IMR-90 (cell line): ENCODE measurements around the gene RRP9. TPM values are rescaled to one million over a fixed set of nuclear protein-coding genes. Genes with fewer than 3 reads are reported as not detected.

Source experiments
- ATAC-seq: fragments of 200-7000 bp; cut with Tn5 transposase; 2 replicates; pipeline ENCODE4 v1.9.1; 2020; ENCODE audit warnings: low read depth, mild to moderate bottlenecking, moderate library complexity
- BruUV-seq: library from RNA; stranded (reverse); fragments of 400-500 nt; replicated peaks from 2 replicates; lab custom pipeline; 2021; lab: Mats Ljungman, UMichigan
- CTCF ChIA-PET: fragments of 300-600 bp; formaldehyde crosslinking; extraction: SDS; loops from one replicate; lab custom pipeline; 2021; ENCODE audit warnings: antibody characterized with exemption; lab: Yijun Ruan, JAX
- POLR2A ChIA-PET: fragments of 300-600 bp; sonication (Branson Sonifier 250); formaldehyde crosslinking; loops from one replicate; lab custom pipeline; 2022; ENCODE audit warnings: antibody characterized with exemption; ENCODE audit not compliant: unreplicated experiment; lab: Charles Lee
- DNase-seq: peaks from one replicate; pipeline ENCODE4 v3.0.0; 2013
- H2AFZ ChIP-seq: replicated peaks from 2 replicates; pipeline ENCODE3; 2013; ENCODE audit warnings: low read length, mild to moderate bottlenecking; ENCODE audit not compliant: poor library complexity
- H2AK5ac ChIP-seq: 2 replicates; pipeline ENCODE4 v1.6.1; 2013; ENCODE audit warnings: low read depth, low read length, inconsistent platforms
- H2AK9ac ChIP-seq: replicated peaks from 2 replicates; pipeline ENCODE3; 2013; ENCODE audit warnings: mild to moderate bottlenecking, low read depth, low read length, moderate library complexity; ENCODE audit not compliant: poor library complexity
- H2BK120ac ChIP-seq: 2 replicates; pipeline ENCODE4 v1.6.1; 2013; ENCODE audit warnings: low read depth, low read length, inconsistent platforms
- H2BK15ac ChIP-seq: 3 replicates; pipeline ENCODE4 v1.6.1; 2013; ENCODE audit warnings: low read depth, low read length, inconsistent platforms
- H2BK20ac ChIP-seq: 2 replicates; pipeline ENCODE4 v1.6.1; 2013; ENCODE audit warnings: low read depth, mild to moderate bottlenecking, inconsistent platforms, low read length, moderate library complexity
- H2BK5ac ChIP-seq: 2 replicates; pipeline ENCODE4 v1.6.1; 2013; ENCODE audit warnings: mild to moderate bottlenecking, low read depth, low read length, inconsistent platforms; ENCODE audit not compliant: poor library complexity, severe bottlenecking
- H3K14ac ChIP-seq: replicated peaks from 2 replicates; pipeline ENCODE4 v1.6.1; 2013; ENCODE audit warnings: low read depth, low read length, inconsistent platforms
- H3K18ac ChIP-seq: 2 replicates; pipeline ENCODE4 v1.6.1; 2013; ENCODE audit warnings: low read depth, low read length, control low read depth
- H3K23ac ChIP-seq: 2 replicates; pipeline ENCODE4 v1.6.1; 2013; ENCODE audit warnings: low read depth, low read length, inconsistent platforms
- H3K27ac ChIP-seq: 2 replicates; pipeline ENCODE4 v1.5.1; 2013; ENCODE audit warnings: mild to moderate bottlenecking, control low read depth, low read length; ENCODE audit not compliant: insufficient read depth
- H3K27me3 ChIP-seq: 2 replicates; pipeline ENCODE4 v1.6.1; 2013; ENCODE audit warnings: low read length; ENCODE audit not compliant: control insufficient read depth, insufficient read depth
- H3K36me3 ChIP-seq: 2 replicates; pipeline ENCODE4 v1.6.1; 2013; ENCODE audit warnings: low read length, mixed read lengths; ENCODE audit not compliant: control insufficient read depth, insufficient read depth
- H3K4ac ChIP-seq: 2 replicates; pipeline ENCODE4 v1.6.1; 2013; ENCODE audit warnings: low read depth, low read length, inconsistent platforms
- H3K4me1 ChIP-seq: 2 replicates; pipeline ENCODE4 v1.6.1; 2013; ENCODE audit warnings: low read length, mixed read lengths; ENCODE audit not compliant: control insufficient read depth, insufficient read depth
- H3K4me2 ChIP-seq: 2 replicates; pipeline ENCODE4 v1.6.1; 2013; ENCODE audit warnings: low read depth, mild to moderate bottlenecking, control low read depth, low read length, moderate library complexity
- H3K4me3 ChIP-seq: 2 replicates; pipeline ENCODE4 v1.5.1; 2013; ENCODE audit warnings: low read depth, mild to moderate bottlenecking, control low read depth, low read length, moderate library complexity; ENCODE audit not compliant: insufficient read depth
- H3K56ac ChIP-seq: 2 replicates; pipeline ENCODE4 v1.6.1; 2013; ENCODE audit warnings: low read length, inconsistent platforms; ENCODE audit not compliant: insufficient read depth; ENCODE audit errors: extremely low read depth
- H3K79me1 ChIP-seq, 2 experiments: 2 replicates each; pipeline ENCODE4 v1.6.1; 2013; ENCODE audit warnings: low read length in 2 of 2, inconsistent platforms in 1 of 2, low read depth in 1 of 2
- H3K9ac ChIP-seq: 2 replicates; pipeline ENCODE4 v1.6.1; 2013; ENCODE audit warnings: low read depth, low read length, control low read depth
- H3K9me1 ChIP-seq: 2 replicates; pipeline ENCODE4 v1.6.1; 2013; ENCODE audit warnings: low read length, inconsistent platforms; ENCODE audit not compliant: insufficient read depth
- H3K9me3 ChIP-seq: 2 replicates; pipeline ENCODE4 v1.6.1; 2013; ENCODE audit warnings: low read length; ENCODE audit not compliant: control insufficient read depth, insufficient read depth
- H4K20me1 ChIP-seq: 2 replicates; pipeline ENCODE4 v1.6.1; 2013; ENCODE audit warnings: low read length, inconsistent platforms; ENCODE audit not compliant: insufficient read depth
- H4K5ac ChIP-seq: 2 replicates; pipeline ENCODE4 v1.6.1; 2013; ENCODE audit warnings: mild to moderate bottlenecking, low read depth, low read length, control low read depth
- H4K8ac ChIP-seq, 2 experiments: 2 replicates each; pipeline ENCODE4 v1.6.1; 2013; ENCODE audit warnings: low read depth in 2 of 2, low read length in 2 of 2, control low read depth in 1 of 2, inconsistent platforms in 1 of 2
- H4K91ac ChIP-seq: 2 replicates; pipeline ENCODE4 v1.6.1; 2013; ENCODE audit warnings: low read depth, low read length, inconsistent platforms; ENCODE audit not compliant: insufficient read depth
- CEBPB ChIP-seq: IDR thresholded peaks from 2 replicates; pipeline ENCODE4 v1.6.1; 2012; ENCODE audit warnings: low read depth, low read length, improper control_type of control experiment
- CHD1 ChIP-seq: IDR thresholded peaks from 2 replicates; pipeline ENCODE4 v1.6.1; 2012; ENCODE audit warnings: low read depth, low read length, improper control_type of control experiment
- FOS ChIP-seq: fragments of 150-350 bp; IDR thresholded peaks from 2 replicates; pipeline ENCODE4 v1.6.1; 2016; ENCODE audit warnings: low read depth, low read length
- MAFK ChIP-seq: IDR thresholded peaks from 2 replicates; pipeline ENCODE4 v1.6.1; 2012; ENCODE audit warnings: low read depth, low read length, improper control_type of control experiment
- MAZ ChIP-seq: IDR thresholded peaks from 2 replicates; pipeline ENCODE4 v1.6.1; 2012; ENCODE audit warnings: low read depth, mild to moderate bottlenecking, low read length, improper control_type of control experiment, moderate library complexity, borderline replicate concordance
- MXI1 ChIP-seq: IDR thresholded peaks from 2 replicates; pipeline ENCODE4 v1.6.1; 2012; ENCODE audit warnings: low read depth, mild to moderate bottlenecking, low read length, moderate library complexity, borderline replicate concordance
- NFE2L2 ChIP-seq: fragments of 150-350 bp; IDR thresholded peaks from 2 replicates; pipeline ENCODE4 v1.6.1; 2016; ENCODE audit warnings: low read depth, mild to moderate bottlenecking, low read length
- POLR2A ChIP-seq: IDR thresholded peaks from 2 replicates; pipeline ENCODE4 v1.6.1; 2012; ENCODE audit warnings: mild to moderate bottlenecking, low read depth, low read length
- RAD21 ChIP-seq: IDR thresholded peaks from 2 replicates; pipeline ENCODE4 v1.6.1; 2012; ENCODE audit warnings: low read length, improper control_type of control experiment
- RCOR1 ChIP-seq: IDR thresholded peaks from 2 replicates; pipeline ENCODE4 v1.6.1; 2012; ENCODE audit warnings: mild to moderate bottlenecking, low read length, improper control_type of control experiment; ENCODE audit not compliant: insufficient replicate concordance
- RFX5 ChIP-seq: IDR thresholded peaks from 2 replicates; pipeline ENCODE4 v1.8.0; 2012; ENCODE audit warnings: low read depth, mild to moderate bottlenecking, low read length, moderate library complexity
- WGBS, 2 experiments: methylation state at CpG; one replicate each; pipeline versions ENCODE4 v1.1.5 to v1.1.7; 2013; ENCODE audit warnings: missing lambda C conversion rate in 2 of 2; ENCODE audit not compliant: insufficient read length in 1 of 2; ENCODE audit errors: extremely low coverage in 2 of 2; 5-methylcytosine and 5-hydroxymethylcytosine counted together
- dilution Hi-C: fragments of 300-500 bp; cut with HindIII; formaldehyde crosslinking; loops from one replicate; pipeline ENCODE4 v1.14.3; 2018; ENCODE audit warnings: low sequenced_read_pairs; ENCODE audit not compliant: unreplicated experiment
- in situ Hi-C: fragments of 300-500 bp; cut with MboI; formaldehyde crosslinking; loops from 3 replicates; pipeline ENCODE4 v1.14.3; 2019; ENCODE audit warnings: low sequenced_read_pairs, inconsistent platforms, mixed read lengths
- intact Hi-C: fragments of 100-400 bp; cut with micrococcal nuclease; formaldehyde crosslinking; loops from 2 replicates; pipeline ENCODE4 v1.10.0; 2022
- polyA plus RNA-seq, 3 experiments: library from polyadenylated mRNA; depleted of rRNA; stranded (reverse); fragments of >200 nt; gene quantifications; 2 replicates each; pipeline ENCODE4 v1.2.3, GENCODE V29; 2012; ENCODE audit warnings: low replicate concordance in 1 of 3
- total RNA-seq: library from RNA; depleted of rRNA; stranded (reverse); fragments of >200 nt; gene quantifications from 2 replicates; pipeline ENCODE4 v1.2.3, GENCODE V29; 2012
- TF ChIP-seq, protein P1 (sequence below): fragments of 150-350 bp; IDR thresholded peaks from 2 replicates; pipeline ENCODE4 v1.6.1; 2016; ENCODE audit warnings: low read depth, mild to moderate bottlenecking, low read length, moderate library complexity, borderline replicate concordance
- TF ChIP-seq, protein P2 (sequence below): conservative IDR thresholded peaks from 2 replicates; pipeline ENCODE4 v1.5.1; 2012; ENCODE audit warnings: mild to moderate bottlenecking, low read depth, low read length, improper control_type of control experiment

Gene RRP9
- total and polyA plus RNA-seq, 2 of the 4 experiments (the other 2 are of a cell fraction), result 30.9 to 39.8 TPM

DNA sequence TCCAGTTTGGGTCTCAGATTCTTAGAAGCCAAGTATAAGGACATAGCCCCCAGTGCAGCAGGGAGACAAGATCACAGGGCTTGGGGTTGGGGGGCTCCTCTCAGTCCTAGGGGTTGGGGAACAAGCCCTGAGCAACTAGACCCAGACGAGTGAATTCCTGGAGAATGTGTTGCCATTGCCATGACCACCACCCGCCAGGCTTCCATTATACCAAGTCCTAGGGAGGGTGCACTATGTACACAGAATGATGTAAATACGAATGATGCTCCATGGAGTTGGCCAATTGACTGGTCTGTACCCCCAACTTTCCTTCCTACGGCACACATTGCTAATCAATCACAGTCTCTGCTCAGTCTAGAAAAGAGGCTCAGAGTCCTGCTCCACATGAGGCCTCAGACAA, 47.3 kb downstream of the RRP9 start:
- WGBS, 2 experiments, result 67% methylated on average over 1 of the region's 4 CpGs; no CpG with 5 or more reads in 1 of the 2 experiments
- DNase-seq (no peak), ATAC-seq (no peak)
- H3K27me3 ChIP-seq, result peaks cover 6% of the 10 kb centered on the region; the same call in 1 of the 2 replicates
- no peak overlapping the region for H3K4me3 ChIP-seq
- no peak overlapping the region for H2BK20ac ChIP-seq
- ChIA-PET POLR2A (no interaction called here), CTCF (no interaction called here)
- H3K9me3 ChIP-seq, result no peaks in the 10 kb centered on the region
- no peak overlapping the region for H3K4me2 ChIP-seq
- no peaks in the 10 kb centered on the region for H4K20me1 ChIP-seq
- no peak overlapping the region for H2BK15ac ChIP-seq
- no peak overlapping the region for H4K8ac ChIP-seq
- no peaks in the 10 kb centered on the region for H3K36me3 ChIP-seq
- TF ChIP-seq MAFK (no peak), CEBPB (no peak), RFX5 (no peak), FOS (no peak), NFE2L2 (no peak), MXI1 (no peak), CHD1 (no peak), RAD21 (no peak), MAZ (no peak), POLR2A (no peak), RCOR1 (no peak)
- TF ChIP-seq, protein P1, sequence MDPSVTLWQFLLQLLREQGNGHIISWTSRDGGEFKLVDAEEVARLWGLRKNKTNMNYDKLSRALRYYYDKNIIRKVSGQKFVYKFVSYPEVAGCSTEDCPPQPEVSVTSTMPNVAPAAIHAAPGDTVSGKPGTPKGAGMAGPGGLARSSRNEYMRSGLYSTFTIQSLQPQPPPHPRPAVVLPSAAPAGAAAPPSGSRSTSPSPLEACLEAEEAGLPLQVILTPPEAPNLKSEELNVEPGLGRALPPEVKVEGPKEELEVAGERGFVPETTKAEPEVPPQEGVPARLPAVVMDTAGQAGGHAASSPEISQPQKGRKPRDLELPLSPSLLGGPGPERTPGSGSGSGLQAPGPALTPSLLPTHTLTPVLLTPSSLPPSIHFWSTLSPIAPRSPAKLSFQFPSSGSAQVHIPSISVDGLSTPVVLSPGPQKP, result no peak
- TF ChIP-seq, protein P2, sequence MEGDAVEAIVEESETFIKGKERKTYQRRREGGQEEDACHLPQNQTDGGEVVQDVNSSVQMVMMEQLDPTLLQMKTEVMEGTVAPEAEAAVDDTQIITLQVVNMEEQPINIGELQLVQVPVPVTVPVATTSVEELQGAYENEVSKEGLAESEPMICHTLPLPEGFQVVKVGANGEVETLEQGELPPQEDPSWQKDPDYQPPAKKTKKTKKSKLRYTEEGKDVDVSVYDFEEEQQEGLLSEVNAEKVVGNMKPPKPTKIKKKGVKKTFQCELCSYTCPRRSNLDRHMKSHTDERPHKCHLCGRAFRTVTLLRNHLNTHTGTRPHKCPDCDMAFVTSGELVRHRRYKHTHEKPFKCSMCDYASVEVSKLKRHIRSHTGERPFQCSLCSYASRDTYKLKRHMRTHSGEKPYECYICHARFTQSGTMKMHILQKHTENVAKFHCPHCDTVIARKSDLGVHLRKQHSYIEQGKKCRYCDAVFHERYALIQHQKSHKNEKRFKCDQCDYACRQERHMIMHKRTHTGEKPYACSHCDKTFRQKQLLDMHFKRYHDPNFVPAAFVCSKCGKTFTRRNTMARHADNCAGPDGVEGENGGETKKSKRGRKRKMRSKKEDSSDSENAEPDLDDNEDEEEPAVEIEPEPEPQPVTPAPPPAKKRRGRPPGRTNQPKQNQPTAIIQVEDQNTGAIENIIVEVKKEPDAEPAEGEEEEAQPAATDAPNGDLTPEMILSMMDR, result no peak
- no peak overlapping the region for H3K4ac ChIP-seq
- no peak overlapping the region for H2BK5ac ChIP-seq
- dilution Hi-C loops (no loop called here), intact Hi-C loops (no loop called here), in situ Hi-C loops (no loop called here)
- no peak overlapping the region for H2AFZ ChIP-seq
- no TSS peak for BruUV-seq
- no peak overlapping the region for H3K27ac ChIP-seq
- no peaks in the 10 kb centered on the region for H3K79me1 ChIP-seq
- H4K5ac ChIP-seq, result no peak overlapping the region
- H3K14ac ChIP-seq, result no peak overlapping the region
- H3K4me1 ChIP-seq, result no peaks in the 10 kb centered on the region
- H3K56ac ChIP-seq, result no peak overlapping the region
- H2AK5ac ChIP-seq, result no peak overlapping the region
- no peaks in the 10 kb centered on the region for H3K9me1 ChIP-seq
- H4K91ac ChIP-seq, result no peak overlapping the region
- H3K9ac ChIP-seq, result no peak overlapping the region
- H3K23ac ChIP-seq, result no peak overlapping the region
- no peak overlapping the region for H3K18ac ChIP-seq
- no peak overlapping the region for H2AK9ac ChIP-seq
- no peak overlapping the region for H2BK120ac ChIP-seq
